HG03432 (cell line): ENCODE results near the gene SLC16A14.
A peak's percentile ranks its signal among the peaks of the same experiment; 100 is the strongest.

Experiments
- ATAC-seq: cut with Tn5 transposase; IDR thresholded peaks from one replicate; pipeline ENCODE4 v1.9.1; 2021; ENCODE audit warnings: mild to moderate bottlenecking, moderate library complexity; ENCODE audit not compliant: unreplicated experiment

The SLC16A14 gene

DNA sequence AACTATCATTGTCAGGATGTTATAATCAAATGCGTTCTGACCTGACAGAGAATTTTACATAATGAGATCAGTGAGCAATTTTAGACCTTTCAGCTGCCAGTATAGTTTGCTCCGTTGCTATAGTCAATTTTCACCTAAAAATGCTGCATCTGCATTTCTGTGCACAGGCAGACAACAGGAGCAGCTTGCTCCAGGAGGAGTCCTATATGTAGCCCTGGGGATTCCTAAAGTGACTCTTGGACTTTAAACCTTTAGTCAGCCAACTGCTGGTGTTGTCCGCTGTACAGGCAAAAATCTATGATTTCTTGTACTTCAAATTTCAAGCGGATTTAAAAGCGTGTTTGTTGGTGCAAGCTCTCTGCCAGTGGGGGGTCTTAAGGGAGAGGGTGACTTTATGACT, 25.7 kb downstream of the SLC16A14 start:
- no peak for ATAC-seq

DNA sequence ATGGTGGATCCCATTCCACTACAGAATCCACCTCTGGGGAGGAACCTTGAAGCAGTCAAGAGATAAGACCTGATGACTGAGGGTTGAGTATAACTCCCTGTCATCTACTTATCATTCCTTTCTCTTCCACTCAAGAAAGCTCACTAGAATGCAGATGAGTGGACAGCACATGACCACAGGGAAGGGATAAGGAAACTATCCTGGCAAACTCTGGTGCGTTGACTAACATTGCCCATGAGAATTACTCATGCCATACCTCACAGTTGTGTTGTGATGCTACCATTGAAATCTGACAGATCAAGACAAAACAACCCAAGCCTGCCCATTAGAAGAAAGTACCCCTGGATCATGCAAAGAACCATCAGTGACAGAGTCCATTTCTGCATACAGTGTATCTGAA, 26.5 kb downstream of the SLC16A14 start:
- no peak for ATAC-seq

DNA sequence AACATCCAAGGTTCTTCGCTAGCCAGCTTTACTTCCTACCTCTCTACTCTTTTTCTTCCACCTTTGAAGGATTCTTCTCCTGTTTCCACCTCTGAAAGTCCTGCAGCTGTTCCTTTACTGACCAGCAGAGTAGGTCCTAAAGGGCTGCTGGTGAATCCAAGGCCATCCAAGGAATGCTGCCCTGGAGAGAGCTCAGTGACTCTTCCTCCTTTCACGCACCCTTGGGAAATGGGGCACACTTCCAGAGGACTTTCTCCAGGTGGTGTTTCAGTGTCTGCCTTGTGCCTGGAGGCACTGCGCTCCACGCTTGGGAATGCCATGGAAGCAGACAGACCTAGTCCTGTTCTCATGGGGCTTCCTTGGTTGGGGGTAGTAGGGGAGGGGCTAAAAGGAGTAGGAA, 45.4 kb downstream of the SLC16A14 start:
- ATAC-seq: no peak

DNA sequence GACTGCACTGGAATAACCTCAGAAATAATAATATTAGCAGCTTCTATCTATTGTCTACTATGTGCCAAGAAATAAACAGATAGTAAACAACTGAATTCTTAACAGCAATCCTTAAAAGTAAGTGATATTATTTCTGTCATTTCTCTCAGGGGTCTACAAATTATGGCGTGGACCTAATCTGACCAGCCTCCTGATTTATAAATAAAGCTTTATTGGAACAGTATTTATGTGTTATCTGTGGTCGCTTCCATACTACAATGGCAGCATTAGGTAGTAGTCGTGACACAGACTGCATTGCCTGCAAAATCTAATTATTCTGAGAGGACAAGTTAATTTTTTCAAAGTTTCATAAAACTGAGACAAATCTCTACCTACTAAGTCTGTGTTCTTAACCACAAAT, 49.0 kb downstream of the SLC16A14 start:
- no peak for ATAC-seq

DNA sequence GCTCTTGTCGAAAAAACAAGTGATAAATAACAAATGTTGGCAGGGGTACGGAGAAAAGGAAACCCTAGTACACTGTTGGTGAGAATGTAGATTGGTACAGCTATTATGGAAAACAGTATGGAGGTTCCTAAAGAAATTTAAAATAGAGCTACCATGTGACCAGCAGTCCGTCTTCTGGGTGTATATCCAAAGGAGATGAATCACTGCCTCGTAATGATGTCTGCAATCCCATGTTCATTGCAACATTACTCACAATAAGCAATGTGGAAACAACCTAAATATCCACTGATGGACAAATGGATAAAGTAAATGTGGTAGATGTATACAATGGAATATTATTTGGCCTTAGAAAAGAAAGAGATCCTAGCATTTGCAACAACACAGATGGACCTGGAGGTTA, 50.6 kb downstream of the SLC16A14 start:
- ATAC-seq: no peak

DNA sequence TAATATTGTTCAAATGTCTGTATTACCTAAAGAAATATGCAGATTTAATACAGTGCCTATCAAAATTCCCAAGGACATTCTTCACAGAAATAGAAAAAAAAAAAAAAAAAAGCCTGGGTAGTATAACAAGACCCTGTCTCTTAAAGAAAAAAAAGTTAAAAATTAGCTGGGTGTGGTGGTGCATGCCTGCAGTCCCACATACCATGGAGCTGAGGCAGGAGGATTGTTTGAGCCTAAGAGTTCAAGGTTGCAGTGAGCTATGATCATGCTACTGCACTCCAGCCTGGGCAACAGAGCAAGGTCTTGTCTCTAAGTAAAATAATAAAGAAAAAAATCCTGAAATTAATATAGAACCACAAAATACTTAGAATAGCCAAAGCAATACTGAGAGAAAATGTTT, 51.9 kb downstream of the SLC16A14 start:
- ATAC-seq: no peak

DNA sequence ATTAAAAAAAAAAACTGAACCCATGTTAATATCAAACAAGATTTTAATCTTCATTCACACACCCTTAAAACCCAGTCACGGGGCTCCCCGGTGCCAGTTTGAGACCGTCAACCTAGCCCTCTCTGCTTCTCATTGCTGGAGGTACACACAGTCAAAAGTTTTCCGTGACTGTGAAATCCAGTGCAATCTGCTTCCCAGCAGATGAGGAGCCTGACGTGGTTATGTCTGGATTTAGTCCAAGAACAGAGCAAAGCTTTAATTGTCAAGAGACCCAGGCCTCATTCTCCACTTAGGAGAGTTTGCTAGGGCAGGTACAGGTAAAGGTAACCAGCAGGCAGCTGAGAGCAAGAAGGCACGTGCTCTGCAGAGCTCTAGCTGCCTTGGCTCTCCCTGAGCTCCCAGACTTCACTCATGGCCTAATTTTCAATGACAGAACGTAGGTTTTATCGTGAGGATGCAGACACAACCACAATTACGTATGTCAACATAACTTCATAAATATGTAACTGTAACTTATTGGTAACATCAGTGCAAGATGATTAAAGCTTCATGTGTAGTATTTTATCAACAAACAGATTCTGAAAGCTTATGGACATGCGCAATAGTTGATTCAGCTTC, 56.3 kb downstream of the SLC16A14 start:
- ATAC-seq: no peak

DNA sequence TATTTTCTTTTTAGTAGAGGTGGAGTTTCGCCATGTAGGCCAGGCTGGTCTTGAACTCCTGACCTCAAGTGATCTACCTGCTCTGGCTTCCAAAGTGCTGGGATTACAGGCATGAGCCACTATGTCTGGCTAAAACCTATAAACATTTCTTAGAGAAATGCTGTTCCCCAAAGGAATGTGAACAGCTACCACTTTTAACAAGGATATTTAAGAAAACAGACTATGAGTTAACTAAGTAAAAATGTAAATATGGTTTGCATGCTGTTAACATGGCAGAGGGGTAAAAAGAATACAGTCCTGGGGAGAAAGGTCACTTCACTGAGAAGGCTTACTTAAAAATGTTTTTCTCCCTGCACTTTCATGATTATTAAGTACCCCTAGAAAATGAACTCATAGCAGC, 57.1 kb downstream of the SLC16A14 start:
- ATAC-seq: no peak

DNA sequence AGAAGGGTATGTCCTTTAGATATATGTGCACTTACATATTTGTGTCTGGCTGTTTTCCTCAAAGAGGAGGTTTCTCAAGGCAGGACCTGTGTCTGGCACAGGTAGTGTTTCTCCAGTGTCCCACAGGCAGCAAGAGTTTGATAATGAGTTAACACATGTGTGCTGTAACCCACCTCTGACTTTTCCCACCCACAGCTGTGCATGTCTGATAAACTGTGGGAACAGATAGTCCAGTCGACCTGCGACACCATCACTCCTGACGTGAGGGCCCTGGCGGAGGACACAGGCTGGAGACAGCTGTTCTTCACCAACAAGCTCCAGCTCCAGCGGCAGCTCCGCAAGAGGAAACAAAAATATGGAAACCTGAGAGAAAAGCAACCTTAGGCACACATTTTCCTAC, 58.2 kb downstream of the SLC16A14 start:
- ATAC-seq: no peak

DNA sequence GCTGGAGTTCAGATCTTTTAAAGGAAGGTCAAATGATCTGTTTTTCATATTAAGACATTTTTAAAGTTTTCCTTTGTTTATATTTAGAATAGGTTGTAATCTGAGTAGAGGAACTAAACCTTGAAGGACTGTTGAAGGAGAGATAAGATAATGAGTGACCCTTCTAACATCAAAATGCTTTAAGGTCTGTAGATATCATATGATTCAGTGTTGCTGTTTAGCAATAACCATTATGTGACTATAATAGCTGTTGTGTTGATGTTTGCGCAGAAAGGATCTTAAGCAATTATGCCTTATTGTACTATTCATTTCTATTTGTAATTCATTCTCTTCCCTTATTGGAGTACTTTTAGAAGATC, 60.0 kb downstream of the SLC16A14 start:
- ATAC-seq: no peak

DNA sequence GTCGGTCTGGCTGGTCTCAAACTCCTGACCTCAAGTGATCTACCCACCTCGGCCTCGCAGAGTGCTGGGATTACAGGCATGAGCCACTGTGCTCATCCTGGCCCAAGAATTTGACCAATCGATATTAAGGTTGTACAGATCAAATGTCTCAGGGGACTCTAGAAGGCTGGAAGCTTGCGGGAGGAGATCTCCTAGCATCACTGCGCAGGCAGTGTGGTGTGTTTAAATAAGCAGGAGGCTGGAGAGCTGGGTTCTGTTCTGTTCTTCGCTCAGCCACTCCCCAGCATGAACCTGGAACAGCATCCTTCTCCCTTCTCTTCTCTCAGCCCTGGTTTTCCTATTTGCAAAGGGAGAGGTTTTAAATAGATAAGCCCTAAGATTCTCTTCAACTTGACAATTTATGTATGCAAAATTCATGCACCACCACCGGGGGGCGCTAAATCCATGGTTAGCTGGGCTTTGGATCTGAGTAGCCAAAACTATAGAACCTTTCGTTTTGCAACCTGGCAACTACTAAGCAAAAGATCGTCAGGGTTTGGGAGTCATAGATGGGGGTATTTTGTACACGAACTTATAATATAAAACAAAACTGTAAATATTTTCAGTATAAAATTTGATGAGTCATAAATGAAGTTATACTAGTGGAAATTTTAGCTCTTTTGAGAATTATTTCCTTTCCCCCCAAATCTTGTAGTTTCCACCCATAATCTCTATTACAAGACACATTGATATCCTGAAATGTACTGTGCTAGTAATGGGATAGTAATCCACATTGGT, 60.6 kb downstream of the SLC16A14 start:
- ATAC-seq: peak; percentile 56

DNA sequence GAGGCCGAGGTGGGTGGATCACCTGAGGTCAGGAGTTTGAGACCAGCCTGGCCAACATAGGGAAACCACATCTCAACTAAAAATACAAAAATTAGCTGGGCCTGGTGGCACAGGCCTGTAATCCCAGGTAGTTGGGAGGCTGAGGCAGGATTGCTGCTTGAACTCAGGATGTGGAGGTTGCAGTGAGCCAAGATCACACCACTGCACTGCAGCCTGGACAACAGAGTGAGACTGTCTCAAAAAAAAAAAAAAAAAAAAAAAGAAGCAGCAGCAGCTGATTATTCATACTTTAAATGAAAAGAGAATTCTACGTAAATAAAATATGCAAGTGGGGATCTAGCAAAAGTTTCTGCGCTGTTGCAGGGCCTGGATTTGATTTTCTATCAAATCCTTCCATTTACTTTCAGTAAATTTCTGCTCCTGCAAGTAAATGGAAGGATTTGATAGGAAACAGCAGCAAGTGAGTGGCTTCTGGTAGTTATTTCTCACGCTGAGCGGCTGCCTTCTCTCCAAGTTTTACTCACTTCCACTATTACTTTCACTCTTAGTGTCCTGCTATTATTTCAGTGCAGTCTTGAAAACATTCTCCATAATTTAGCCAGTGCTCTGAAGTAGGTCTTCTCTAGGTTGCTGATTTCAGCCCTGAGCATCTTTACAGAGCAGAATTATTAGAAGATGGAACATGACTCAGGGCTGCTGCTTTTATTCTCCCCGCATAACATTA, 68.4 kb downstream of the SLC16A14 start:
- peak; percentile 95 for ATAC-seq

DNA sequence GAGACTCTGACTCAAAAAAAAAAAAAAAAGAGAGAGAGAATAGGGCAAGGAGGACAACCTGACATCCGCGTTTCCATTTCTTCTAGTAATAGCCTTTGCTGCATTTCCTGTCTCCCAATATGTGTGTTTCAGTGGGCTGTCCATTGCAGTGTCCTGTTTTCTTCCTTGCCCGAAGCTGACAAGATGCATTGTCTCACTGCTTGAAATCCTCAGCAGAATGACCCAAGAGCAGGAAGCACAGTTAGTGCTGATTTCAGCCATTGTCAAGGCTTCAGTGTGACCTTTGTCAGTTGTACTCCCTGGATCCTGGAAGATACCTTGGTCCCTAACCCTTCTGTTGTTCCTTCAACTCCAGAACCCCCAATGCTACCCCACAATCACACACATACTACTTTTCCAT, 71.2 kb downstream of the SLC16A14 start:
- ATAC-seq: no peak

DNA sequence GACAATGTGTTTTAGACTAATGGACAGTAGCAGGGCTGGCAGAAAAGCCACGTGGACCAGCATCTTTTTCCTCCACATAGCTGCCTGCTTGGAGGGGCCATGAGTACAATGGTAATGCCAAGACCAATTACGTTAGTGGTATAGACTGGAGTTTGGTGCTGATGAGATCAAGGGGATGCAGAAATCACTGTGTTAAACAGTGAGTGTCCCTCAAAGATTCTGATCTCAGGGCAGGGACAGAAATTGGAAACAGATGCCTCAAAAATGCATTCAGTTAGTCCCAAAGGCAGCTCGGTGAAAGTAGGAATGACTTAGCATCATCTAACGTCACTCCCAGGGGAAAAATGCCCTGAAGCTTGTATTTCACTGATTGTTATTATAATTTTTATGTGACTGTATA, 72.4 kb downstream of the SLC16A14 start:
- no peak for ATAC-seq

DNA sequence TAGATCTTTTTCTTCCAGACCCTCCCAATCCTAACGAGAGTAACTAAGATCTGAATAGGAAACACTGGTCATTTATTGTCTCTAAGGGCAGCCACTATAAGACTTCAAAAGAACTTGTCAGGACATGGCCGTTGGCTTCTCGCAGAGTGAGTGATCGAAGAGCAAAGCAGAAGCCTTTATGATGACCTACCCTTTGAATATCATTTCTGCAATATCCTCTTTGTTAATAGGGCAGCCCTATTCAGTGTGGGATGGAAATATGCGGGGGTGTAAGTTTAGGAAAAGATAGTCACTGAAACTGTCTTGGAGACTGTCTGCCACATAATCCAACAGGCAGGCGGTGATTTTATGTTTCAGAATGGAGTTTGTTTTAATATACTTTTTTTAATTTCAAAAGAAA, 75.5 kb downstream of the SLC16A14 start:
- no peak for ATAC-seq
